NCI-H748 treated with DMSO at 0.1 percent for 48 hours (cell line): ENCODE measurements around the gene IL17B.

Experiments used
- DNase-seq: peaks from one replicate; lab custom pipeline; 2025; lab: John Stamatoyannopoulos, UW

IL17B gene

GRCh38 chr5:149414405-149415065 is 35.4 kb upstream of the IL17B start:
- DNase-seq: no peak

GRCh38 chr5:149413477-149414210 is 34.6 kb upstream of the IL17B start:
- no peak for DNase-seq

GRCh38 chr5:149412783-149413476 is 33.8 kb upstream of the IL17B start:
- DNase-seq: no peak

- no peak for DNase-seq
These were observed 32.8 kb upstream of the IL17B start for GRCh38 chr5:149411738-149412519.

GRCh38 chr5:149410721-149411432 is 31.8 kb upstream of the IL17B start:
- no peak for DNase-seq

GRCh38 chr5:149410071-149410470 is 31.0 kb upstream of the IL17B start:
- DNase-seq: no peak

GRCh38 chr5:149409268-149409948 is 30.3 kb upstream of the IL17B start:
- no peak for DNase-seq

- no peak for DNase-seq
These were observed 29.4 kb upstream of the IL17B start for GRCh38 chr5:149408252-149409099.

- DNase-seq: no peak
These were observed 28.5 kb upstream of the IL17B start for GRCh38 chr5:149407323-149408251.

- DNase-seq: no peak
These were observed 27.9 kb upstream of the IL17B start for GRCh38 chr5:149406979-149407306.

- DNase-seq: no peak
These were observed 27.3 kb upstream of the IL17B start for GRCh38 chr5:149406203-149406978.

- DNase-seq: no peak
These were observed 26.6 kb upstream of the IL17B start for GRCh38 chr5:149405550-149406202.

GRCh38 chr5:149404746-149405549 is 25.9 kb upstream of the IL17B start:
- no peak for DNase-seq

GRCh38 chr5:149403923-149404745 is 25.0 kb upstream of the IL17B start:
- no peak for DNase-seq

- no peak for DNase-seq
These were observed 23.2 kb upstream of the IL17B start for GRCh38 chr5:149402291-149402690.

GRCh38 chr5:149401051-149401450 is 22.0 kb upstream of the IL17B start:
- DNase-seq: no peak
